ENCODE measurements around the gene MYO1D.

The MYO1D gene

GRCh38 chr17:32622540-32622939 is 254.4 kb downstream of the MYO1D start:
- H3K4me1 Mint-ChIP-seq = no peaks in the 10 kb centered on the region
- ATAC-seq (no peak), DNase-seq (ENCODE audit: low spot score in 2 of 2) (no peak)
- no peaks in the 10 kb centered on the region for H3K9me3 Mint-ChIP-seq
- no peak overlapping the region for H3K27ac Mint-ChIP-seq
- H3K36me3 Mint-ChIP-seq = no peaks in the 10 kb centered on the region
- H3K4me3 Mint-ChIP-seq = no peak overlapping the region

DNA sequence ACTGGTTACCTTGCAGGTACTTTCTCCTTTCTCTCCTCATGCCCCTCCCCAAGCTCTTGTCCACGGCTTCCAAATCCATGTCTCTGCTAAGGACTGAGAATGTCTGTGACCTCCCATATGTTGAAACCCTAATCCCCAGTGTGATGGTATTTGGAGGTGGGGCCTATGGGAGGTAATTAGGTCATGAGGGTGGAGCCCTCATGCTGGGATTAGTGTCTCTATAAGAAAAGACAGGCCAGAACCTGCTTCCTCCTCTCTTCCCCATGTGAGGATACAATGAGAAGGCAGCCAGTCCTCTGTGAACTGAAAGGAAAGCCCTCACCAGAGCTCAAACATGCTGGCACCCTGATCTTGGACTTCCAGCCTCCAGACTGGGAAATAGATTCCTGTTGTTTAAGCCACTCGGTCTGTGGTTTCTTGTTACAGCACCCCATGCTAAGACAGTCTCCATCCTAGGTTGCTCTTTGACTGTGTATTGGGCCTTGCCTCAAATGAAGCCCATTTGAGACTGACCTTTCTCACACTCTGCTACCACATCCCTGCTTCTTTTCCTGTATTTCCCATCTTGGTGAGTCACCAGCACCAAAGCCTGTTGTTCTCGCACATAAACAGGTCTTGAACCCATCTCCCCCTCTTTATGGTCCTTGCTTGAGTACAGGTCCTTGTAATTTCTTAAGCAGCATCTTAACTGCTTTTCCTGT is 255.2 kb downstream of the MYO1D start:
- ATAC-seq = no peak
- no peak for DNase-seq (ENCODE audit: low spot score in 2 of 2)
- Mint-ChIP-seq H3K36me3 (no peaks in the 10 kb centered on the region), H3K4me3 (no peak overlapping the region), H3K27ac (no peak overlapping the region), H3K9me3 (no peaks in the 10 kb centered on the region), H3K4me1 (no peaks in the 10 kb centered on the region)

- Mint-ChIP-seq H3K27ac (no peak overlapping the region), H3K9me3 (no peaks in the 10 kb centered on the region), H3K4me1 (no peaks in the 10 kb centered on the region), H3K36me3 (no peaks in the 10 kb centered on the region), H3K4me3 (no peak overlapping the region)
- ATAC-seq = no peak
- DNase-seq (ENCODE audit: low spot score in 2 of 2) = no peak
These were observed 261.6 kb downstream of the MYO1D start for GRCh38 chr17:32615326-32615725.

DNA sequence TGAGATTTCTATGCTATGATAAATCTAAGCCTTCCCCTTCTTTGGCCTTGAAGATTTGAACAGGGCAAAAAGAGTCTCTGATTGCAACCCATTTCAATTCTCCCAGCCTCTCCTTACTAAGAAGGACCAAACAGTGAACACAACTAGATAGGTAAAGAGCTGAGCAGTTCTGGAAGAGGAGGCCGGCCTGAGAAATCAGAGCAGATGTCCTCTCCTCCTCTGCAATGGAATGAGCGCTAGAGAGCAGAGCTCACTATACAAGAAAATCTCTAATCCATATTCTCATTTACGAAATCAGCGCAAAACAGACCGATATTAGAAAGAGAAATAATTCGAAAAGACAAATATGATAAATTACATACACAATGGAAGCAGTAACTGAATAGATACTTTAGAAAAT is 266.0 kb downstream of the MYO1D start:
- Mint-ChIP-seq H3K9me3 (no peaks in the 10 kb centered on the region), H3K27ac (no peak overlapping the region), H3K4me1 (peaks cover 8% of the 10 kb centered on the region), H3K4me3 (no peak overlapping the region), H3K36me3 (no peaks in the 10 kb centered on the region)
- DNase-seq (ENCODE audit: low spot score in 2 of 2) (no peak), ATAC-seq (no peak)

DNA sequence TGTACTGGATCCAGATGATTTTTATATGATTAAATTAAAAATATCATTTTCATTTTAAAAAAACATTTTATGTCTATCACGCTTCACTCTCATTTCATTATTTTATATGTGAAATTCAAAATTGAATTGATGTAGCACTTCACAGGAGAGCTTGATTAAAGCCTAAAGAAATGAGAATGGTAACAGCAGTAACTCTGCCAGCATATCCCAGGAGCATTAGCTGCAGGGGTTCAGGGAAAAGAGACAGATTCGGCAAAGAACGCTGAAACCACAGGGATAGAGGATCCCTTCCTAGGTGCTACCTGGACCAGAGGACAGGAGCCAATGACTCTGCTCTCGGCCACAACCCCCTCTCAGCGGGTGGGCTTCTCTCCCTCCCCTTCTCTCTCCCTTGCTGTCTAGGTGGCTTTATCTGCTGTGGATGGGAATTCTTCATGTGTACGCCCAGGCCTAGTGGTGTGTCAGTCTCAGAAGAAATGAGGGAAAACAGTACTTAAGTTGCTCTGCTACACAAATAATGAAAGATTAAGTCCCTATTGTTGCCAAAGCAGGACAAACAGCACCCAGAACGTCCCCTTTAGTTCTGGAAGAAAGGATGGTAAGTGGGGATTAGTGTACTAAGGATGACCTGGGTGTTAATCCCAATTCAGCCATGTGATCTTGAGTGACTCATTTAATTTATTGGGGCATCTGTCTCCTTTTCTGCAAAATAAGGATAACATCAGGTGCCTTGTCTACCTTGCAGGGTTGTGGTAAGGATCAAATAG is 266.9 kb downstream of the MYO1D start:
- ATAC-seq = no peak
- Mint-ChIP-seq H3K9me3 (no peaks in the 10 kb centered on the region), H3K4me1 (peaks cover 8% of the 10 kb centered on the region), H3K4me3 (no peak overlapping the region), H3K36me3 (no peaks in the 10 kb centered on the region), H3K27ac (no peak overlapping the region)
- DNase-seq (ENCODE audit: low spot score in 2 of 2) = no peak

DNA sequence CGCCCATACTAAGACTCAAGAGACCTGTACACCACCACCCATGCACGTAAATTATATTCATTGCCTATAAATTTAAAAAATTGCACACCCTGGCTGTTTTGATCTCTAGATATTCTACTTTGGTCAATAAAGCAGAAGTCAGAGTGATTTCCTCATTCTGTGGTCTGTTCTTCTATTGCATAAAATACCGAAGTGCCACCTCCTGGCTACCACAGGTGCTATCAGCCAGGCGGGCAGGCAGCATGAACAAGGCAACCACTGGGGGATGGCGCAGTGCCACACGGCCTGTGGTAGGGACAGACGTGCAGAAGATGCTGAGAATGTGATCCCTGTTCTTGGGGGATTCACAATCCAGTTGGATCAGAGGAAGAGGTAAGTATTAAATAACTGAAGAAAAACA is 267.8 kb downstream of the MYO1D start:
- Mint-ChIP-seq H3K9me3 (no peaks in the 10 kb centered on the region), H3K27ac (no peak overlapping the region), H3K36me3 (no peaks in the 10 kb centered on the region), H3K4me1 (peaks cover 8% of the 10 kb centered on the region), H3K4me3 (no peak overlapping the region)
- DNase-seq (ENCODE audit: low spot score in 2 of 2) (peak; percentile 12 to 68), ATAC-seq (peak; percentile 94)

DNA sequence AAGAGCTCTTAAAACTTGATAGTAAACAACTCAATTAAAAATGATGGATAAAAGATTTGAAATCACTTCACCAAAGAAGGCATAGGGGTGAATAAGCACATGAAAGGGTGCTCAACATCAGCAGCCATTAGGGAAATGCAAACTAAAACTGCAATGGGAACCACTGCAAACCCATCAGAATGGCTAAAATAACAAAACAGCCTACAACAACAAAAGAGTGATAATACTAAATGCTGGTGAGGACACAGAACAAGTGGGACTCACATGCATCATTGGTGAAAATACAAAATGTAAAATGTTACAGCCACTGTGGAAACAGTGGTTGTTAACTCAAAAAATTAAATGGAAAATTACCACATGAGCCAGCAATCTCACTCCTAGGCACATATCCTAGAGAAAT is 268.7 kb downstream of the MYO1D start:
- H3K27ac Mint-ChIP-seq = no peak overlapping the region
- DNase-seq (ENCODE audit: low spot score in 2 of 2) = no peak
- no peak overlapping the region for H3K4me3 Mint-ChIP-seq
- no peaks in the 10 kb centered on the region for H3K9me3 Mint-ChIP-seq
- no peaks in the 10 kb centered on the region for H3K36me3 Mint-ChIP-seq
- no peak for ATAC-seq
- H3K4me1 Mint-ChIP-seq = peaks cover 8% of the 10 kb centered on the region

GRCh38 chr17:32604966-32605365 is 272.0 kb downstream of the MYO1D start:
- Mint-ChIP-seq H3K36me3 (no peaks in the 10 kb centered on the region), H3K9me3 (no peaks in the 10 kb centered on the region), H3K4me3 (no peak overlapping the region), H3K27ac (no peak overlapping the region), H3K4me1 (peaks cover 8% of the 10 kb centered on the region)
- DNase-seq (ENCODE audit: low spot score in 2 of 2) = no peak
- no peak for ATAC-seq

DNA sequence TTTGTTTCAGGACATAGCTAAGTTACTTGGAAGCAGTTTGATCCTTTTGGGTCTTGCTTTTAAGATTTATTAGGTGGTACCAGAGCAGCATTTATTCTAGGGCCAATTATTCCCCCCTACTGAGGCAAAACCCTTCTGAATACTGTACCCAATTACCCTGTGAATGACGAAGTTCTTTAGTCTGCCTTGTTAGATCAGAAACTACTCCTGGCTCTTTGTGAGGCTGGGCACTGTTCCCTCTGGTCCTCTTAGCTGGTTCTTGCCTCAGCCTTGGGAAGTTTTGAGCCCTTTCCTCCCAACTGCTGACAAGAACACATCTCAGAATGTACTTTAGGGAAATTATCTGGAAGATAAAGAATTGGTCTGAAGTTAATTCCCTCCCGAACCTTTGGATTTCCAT is 274.5 kb downstream of the MYO1D start:
- Mint-ChIP-seq H3K27ac (no peak overlapping the region), H3K36me3 (no peaks in the 10 kb centered on the region), H3K4me1 (no peaks in the 10 kb centered on the region), H3K4me3 (no peak overlapping the region), H3K9me3 (no peaks in the 10 kb centered on the region)
- no peak for ATAC-seq
- no peak for DNase-seq (ENCODE audit: low spot score in 2 of 2)

- Mint-ChIP-seq H3K4me3 (no peak overlapping the region), H3K27ac (no peak overlapping the region), H3K9me3 (no peaks in the 10 kb centered on the region), H3K4me1 (no peaks in the 10 kb centered on the region), H3K36me3 (no peaks in the 10 kb centered on the region)
- DNase-seq (ENCODE audit: low spot score in 2 of 2) = no peak
- no peak for ATAC-seq
These were observed 275.1 kb downstream of the MYO1D start for GRCh38 chr17:32601866-32602265.

- ATAC-seq (peak; percentile 69), DNase-seq (ENCODE audit: low spot score in 2 of 2) (no peak)
- Mint-ChIP-seq H3K4me3 (no peak overlapping the region), H3K27ac (no peak overlapping the region), H3K36me3 (no peaks in the 10 kb centered on the region), H3K9me3 (no peaks in the 10 kb centered on the region), H3K4me1 (peaks cover 6% of the 10 kb centered on the region)
These were observed 280.3 kb downstream of the MYO1D start for GRCh38 chr17:32596628-32597027.

GRCh38 chr17:32596206-32596605 is 280.7 kb downstream of the MYO1D start:
- Mint-ChIP-seq H3K4me3 (no peak overlapping the region), H3K4me1 (peaks cover 6% of the 10 kb centered on the region), H3K27ac (no peak overlapping the region), H3K36me3 (no peaks in the 10 kb centered on the region), H3K9me3 (no peaks in the 10 kb centered on the region)
- ATAC-seq (no peak), DNase-seq (ENCODE audit: low spot score in 2 of 2) (no peak)

DNA sequence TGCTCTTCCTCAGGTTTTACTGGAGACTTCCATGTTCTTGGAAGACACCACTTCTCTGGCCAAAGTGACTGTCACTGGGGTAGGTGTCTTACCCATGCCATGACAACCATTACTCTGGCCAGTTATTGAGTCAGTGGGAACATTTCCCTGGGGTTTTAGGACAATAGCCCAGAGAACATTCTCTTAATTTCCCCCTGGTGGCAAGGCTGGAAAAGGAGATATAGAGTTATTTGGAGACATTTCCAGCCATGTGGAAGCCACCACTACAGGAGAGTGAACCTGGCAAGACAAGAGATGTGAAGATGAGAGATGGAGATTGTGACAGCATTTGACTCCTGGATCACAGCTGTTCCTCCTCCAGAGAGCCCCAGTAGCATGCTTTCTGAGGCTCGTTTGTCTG is 283.9 kb downstream of the MYO1D start:
- ATAC-seq (no peak), DNase-seq (ENCODE audit: low spot score in 2 of 2) (no peak)
- Mint-ChIP-seq H3K27ac (no peak overlapping the region), H3K4me3 (no peak overlapping the region), H3K4me1 (peaks cover 6% of the 10 kb centered on the region), H3K36me3 (no peaks in the 10 kb centered on the region), H3K9me3 (no peaks in the 10 kb centered on the region)

DNA sequence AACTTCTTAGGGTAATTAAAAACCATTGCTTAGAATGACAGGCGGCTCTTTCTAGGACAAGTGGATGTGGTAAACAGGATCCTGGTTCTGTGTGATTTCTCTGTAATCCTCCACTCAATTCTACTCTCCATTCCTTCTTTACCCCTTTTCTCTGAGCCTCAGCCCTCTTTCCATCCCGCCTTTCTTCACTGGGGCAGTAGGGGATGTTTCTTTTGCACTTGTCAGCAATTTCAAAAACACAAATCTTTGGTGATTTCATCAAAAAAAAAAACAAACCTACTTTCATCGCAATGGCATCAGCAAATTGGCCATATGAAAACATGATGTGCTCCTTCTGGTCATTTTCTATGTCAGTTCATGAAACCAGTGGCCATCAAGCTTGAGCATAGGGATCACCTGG is 285.5 kb downstream of the MYO1D start:
- no peak for ATAC-seq
- Mint-ChIP-seq H3K9me3 (no peaks in the 10 kb centered on the region), H3K4me3 (no peak overlapping the region), H3K27ac (no peak overlapping the region), H3K4me1 (peaks cover 4% of the 10 kb centered on the region), H3K36me3 (no peaks in the 10 kb centered on the region)
- no peak for DNase-seq (ENCODE audit: low spot score in 2 of 2)

DNA sequence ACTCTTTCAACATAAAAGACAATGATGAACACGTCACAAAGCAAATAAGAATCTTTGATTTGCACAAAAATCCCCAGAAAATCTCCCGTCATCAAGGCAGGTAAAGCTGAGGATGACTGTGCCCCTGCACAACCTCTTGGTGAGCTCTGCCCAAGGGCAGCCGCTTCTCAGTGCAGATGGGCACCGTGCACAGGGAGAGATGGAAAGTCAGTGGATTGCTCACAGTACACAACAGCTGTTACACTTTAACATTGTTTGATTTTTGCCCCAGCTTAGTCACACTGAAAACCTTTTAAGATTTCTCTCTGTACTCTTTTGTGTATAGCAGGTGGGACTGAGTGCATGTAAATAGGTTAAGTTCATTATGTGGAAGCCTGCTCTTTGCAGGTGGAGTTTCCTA is 285.9 kb downstream of the MYO1D start:
- Mint-ChIP-seq H3K9me3 (no peaks in the 10 kb centered on the region), H3K4me1 (no peaks in the 10 kb centered on the region), H3K27ac (no peak overlapping the region), H3K4me3 (no peak overlapping the region), H3K36me3 (no peaks in the 10 kb centered on the region)
- ATAC-seq (no peak), DNase-seq (ENCODE audit: low spot score in 2 of 2) (no peak)

GRCh38 chr17:32588982-32589381 is 287.9 kb downstream of the MYO1D start:
- no peaks in the 10 kb centered on the region for H3K36me3 Mint-ChIP-seq
- H3K27ac Mint-ChIP-seq = no peak overlapping the region
- H3K4me3 Mint-ChIP-seq = no peak overlapping the region
- no peaks in the 10 kb centered on the region for H3K9me3 Mint-ChIP-seq
- no peak for ATAC-seq
- H3K4me1 Mint-ChIP-seq = no peaks in the 10 kb centered on the region
- no peak for DNase-seq (ENCODE audit: low spot score in 2 of 2)

Data from stimulated activated effector memory CD8-positive, alpha-beta T cell treated with anti-CD3 and anti-CD28 coated beads, Interleukin-12 subunit alpha, Interleukin-12 subunit beta, amount 100 ng/mL, for 72 hours (primary cell).